ENCODE measurements around the gene NDFIP1. TPM values are rescaled to one million over a fixed set of nuclear protein-coding genes. Genes with fewer than 3 reads are reported as not detected.
A peak's percentile ranks its signal among the peaks of the same experiment; 100 is the strongest.

NDFIP1 gene
- total RNA-seq, 1 donor from 2014 or later, result 16.8 TPM

GRCh38 chr5:142200387-142200786 lies 91.8 kb downstream of the NDFIP1 start:
- Histone ChIP-seq H3K27me3 (ENCODE audit: control insufficient read depth, insufficient read depth, low read length) (no peaks in the 10 kb centered on the region), H3K4me3 (ENCODE audit: low read depth, low read length) (no peak overlapping the region), H3K36me3 (ENCODE audit: control insufficient read depth, insufficient read depth, low read length) (no peaks in the 10 kb centered on the region)
- DNase-seq (ENCODE audit: low read depth) (no peak), FAIRE-seq (no peak)
- TF ChIP-seq, protein P1, sequence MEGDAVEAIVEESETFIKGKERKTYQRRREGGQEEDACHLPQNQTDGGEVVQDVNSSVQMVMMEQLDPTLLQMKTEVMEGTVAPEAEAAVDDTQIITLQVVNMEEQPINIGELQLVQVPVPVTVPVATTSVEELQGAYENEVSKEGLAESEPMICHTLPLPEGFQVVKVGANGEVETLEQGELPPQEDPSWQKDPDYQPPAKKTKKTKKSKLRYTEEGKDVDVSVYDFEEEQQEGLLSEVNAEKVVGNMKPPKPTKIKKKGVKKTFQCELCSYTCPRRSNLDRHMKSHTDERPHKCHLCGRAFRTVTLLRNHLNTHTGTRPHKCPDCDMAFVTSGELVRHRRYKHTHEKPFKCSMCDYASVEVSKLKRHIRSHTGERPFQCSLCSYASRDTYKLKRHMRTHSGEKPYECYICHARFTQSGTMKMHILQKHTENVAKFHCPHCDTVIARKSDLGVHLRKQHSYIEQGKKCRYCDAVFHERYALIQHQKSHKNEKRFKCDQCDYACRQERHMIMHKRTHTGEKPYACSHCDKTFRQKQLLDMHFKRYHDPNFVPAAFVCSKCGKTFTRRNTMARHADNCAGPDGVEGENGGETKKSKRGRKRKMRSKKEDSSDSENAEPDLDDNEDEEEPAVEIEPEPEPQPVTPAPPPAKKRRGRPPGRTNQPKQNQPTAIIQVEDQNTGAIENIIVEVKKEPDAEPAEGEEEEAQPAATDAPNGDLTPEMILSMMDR (IDR thresholded peaks at IDR 0.05; ENCODE audit: insufficient read depth, low read length, severe bottlenecking), result no peak

DNA sequence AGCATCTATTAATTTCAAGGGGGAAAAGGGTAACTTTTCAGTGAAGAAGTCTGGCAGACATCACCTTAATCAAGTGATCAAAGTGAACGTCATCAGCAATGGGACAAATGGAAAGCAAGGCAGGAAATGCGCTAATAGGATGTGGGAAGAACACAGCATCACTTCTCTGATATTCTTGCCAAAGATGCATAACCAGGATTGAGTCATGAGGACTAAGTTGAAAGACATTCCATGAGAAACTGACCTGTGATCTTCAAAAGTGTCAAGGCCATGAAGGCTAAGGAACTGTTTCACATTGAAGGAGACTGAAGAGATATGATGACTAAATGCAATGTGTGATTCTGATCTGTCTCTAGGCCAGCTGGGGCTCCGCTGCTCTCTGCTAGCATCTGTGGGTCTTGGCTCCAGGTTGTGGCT lies 92.9 kb downstream of the NDFIP1 start:
- Histone ChIP-seq H3K27me3 (ENCODE audit: control insufficient read depth, insufficient read depth, low read length) (no peaks in the 10 kb centered on the region), H3K4me3 (ENCODE audit: low read depth, low read length) (no peak overlapping the region), H3K36me3 (ENCODE audit: control insufficient read depth, insufficient read depth, low read length) (no peaks in the 10 kb centered on the region)
- TF ChIP-seq, protein P1 (IDR thresholded peaks at IDR 0.05; ENCODE audit: insufficient read depth, low read length, severe bottlenecking), result no peak
- DNase-seq (ENCODE audit: low read depth) (peak; percentile 94), FAIRE-seq (peak; percentile 88)

- no peak overlapping the region for H3K4me3 ChIP-seq (ENCODE audit: low read depth, low read length)
- no peaks in the 10 kb centered on the region for H3K27me3 ChIP-seq (ENCODE audit: control insufficient read depth, insufficient read depth, low read length)
- TF ChIP-seq, protein P1 (IDR thresholded peaks at IDR 0.05; ENCODE audit: insufficient read depth, low read length, severe bottlenecking), result no peak
- no peak for FAIRE-seq
- DNase-seq (ENCODE audit: low read depth), result peak; percentile 72
- H3K36me3 ChIP-seq (ENCODE audit: control insufficient read depth, insufficient read depth, low read length), result no peaks in the 10 kb centered on the region
These were observed 93.7 kb downstream of the NDFIP1 start for GRCh38 chr5:142202282-142202681.

Other genes with a start within 250 kb of the NDFIP1 start
- gene PCDH1, start 230.4 kb upstream of the NDFIP1 start, total RNA-seq, result 85.3 and 140 TPM in 2 replicates
- 14.0 and 19.2 TPM in 2 replicates for gene DELE1, start 184.9 kb upstream of the NDFIP1 start, total RNA-seq
- gene PCDH12, start 150.6 kb upstream of the NDFIP1 start, total RNA-seq, result under 0.01 and 0.26 TPM in 2 replicates
- 43.3 and 49.8 TPM in 2 replicates for gene RNF14, start 139.7 kb upstream of the NDFIP1 start, total RNA-seq
- gene GNPDA1, start 95.8 kb upstream of the NDFIP1 start, total RNA-seq, result 40.1 and 67.1 TPM in 2 replicates
- 0.51 and 1.3 TPM in 2 replicates for gene SPRY4, start 216.2 kb downstream of the NDFIP1 start, total RNA-seq

Data from bronchial epithelial cell (primary cell).